GM21390 (cell line): ENCODE data around the gene LELP1.
"Not testable (repeated sequence)": the region's sequence is repeated elsewhere in the genome, so short reads cannot be mapped to it uniquely, and the experiment has no call there.

Experiments used
- ATAC-seq: cut with Tn5 transposase; IDR thresholded peaks from one replicate; pipeline ENCODE4 v1.9.1; 2021; ENCODE audit not compliant: unreplicated experiment

LELP1 gene

GRCh38 chr1:153203130-153203529, at the start of gene LELP1:
LELP1 (plus strand) TSS chr1:153203430; CDS start chr1:153204708, 1,278 bp downstream.
- no peak for ATAC-seq

DNA sequence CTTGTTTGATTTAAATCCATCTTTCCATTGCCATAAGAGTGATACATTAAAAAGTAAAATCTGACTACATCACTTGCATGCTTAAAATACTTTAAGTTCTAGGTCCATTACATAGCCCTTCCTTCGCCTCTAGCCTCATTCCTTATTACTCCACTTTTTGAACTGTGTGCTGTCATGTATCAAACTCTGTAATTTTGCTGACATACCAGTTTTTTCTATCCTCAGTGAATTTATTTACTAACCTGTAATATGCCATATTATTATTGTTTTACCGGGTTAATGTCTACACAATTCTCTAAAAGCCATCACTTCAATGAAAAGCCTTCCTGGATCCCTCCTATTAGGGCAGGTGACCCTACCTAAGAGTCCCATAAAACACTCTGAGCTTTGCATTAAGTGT, 47.7 kb upstream of the LELP1 start:
- no peak for ATAC-seq

- ATAC-seq = no peak
Measured at GRCh38 chr1:153168686-153169085, 34.5 kb upstream of the LELP1 start.

GRCh38 chr1:153174624-153175023, 28.6 kb upstream of the LELP1 start:
- no peak for ATAC-seq

DNA sequence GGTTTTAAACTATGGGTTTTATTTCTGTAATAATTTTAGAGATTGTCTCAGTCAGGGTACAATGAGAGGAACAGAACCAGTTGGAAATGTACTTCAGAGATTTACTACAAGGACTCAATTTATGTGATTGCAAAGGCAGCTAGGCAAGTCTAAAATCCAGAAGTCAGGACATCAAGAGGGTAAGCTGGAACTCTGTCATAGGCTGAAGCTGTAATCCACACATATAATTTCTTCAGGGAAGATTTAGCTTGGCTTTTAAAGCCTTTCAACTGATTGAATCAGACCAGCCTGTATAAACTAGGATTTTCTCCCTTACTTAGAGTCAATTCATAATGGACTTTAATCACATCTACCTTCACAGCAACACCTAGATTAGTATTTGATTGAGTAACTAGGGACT, 24.3 kb upstream of the LELP1 start:
- no peak for ATAC-seq

GRCh38 chr1:153180556-153180955, 22.7 kb upstream of the LELP1 start:
- no peak for ATAC-seq

GRCh38 chr1:153188301-153188700, 14.9 kb upstream of the LELP1 start:
- not testable (repeated sequence) for ATAC-seq

DNA sequence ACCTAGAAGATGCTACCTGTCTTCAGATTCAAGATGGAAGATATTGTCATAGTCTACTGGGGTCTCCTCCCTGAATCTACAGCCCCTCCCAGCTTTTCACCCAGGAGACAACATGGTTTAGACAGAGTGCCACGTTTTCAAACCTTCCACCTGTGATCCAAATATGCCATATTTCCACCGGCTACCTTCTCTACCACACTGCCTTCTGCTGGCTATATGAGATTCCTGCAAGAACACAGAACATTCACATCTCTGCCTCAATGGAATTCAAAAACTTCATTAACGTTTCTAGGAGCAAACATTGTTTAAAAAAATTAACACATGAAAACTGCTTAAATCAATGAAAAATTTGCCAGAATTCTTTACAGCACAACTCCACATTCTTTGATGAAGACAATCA, 12.9 kb upstream of the LELP1 start:
- ATAC-seq = no peak

- ATAC-seq = no peak
Measured at GRCh38 chr1:153192697-153193096, 10.5 kb upstream of the LELP1 start.

- ATAC-seq = no peak
Measured at GRCh38 chr1:153194331-153195050, 8.7 kb upstream of the LELP1 start.

DNA sequence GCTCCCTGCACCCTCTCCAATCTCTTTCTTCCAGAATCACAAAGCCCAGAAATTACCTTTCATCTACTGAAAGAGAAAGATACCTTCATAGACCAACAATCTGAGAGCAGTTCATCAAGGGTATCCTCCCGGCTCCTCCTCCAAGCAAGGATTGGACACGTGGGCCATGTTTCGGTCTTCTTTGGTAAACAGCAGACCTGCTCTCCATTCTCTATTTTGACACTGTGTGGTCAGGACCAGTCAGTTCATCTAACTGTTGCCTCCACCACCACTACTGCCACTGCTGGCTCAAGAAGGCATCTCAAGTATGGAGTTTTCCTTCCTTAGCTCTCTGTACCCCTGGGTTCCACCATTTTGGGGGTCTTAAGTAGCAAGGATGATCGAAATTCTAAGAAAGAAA, 8.0 kb upstream of the LELP1 start:
- no peak for ATAC-seq

GRCh38 chr1:153202006-153202405, 1.2 kb upstream of the LELP1 start:
- no peak for ATAC-seq

- no peak for ATAC-seq
Measured at GRCh38 chr1:153206631-153207030, 3.4 kb downstream of the LELP1 start.

GRCh38 chr1:153210206-153210605, 7.0 kb downstream of the LELP1 start:
- no peak for ATAC-seq

DNA sequence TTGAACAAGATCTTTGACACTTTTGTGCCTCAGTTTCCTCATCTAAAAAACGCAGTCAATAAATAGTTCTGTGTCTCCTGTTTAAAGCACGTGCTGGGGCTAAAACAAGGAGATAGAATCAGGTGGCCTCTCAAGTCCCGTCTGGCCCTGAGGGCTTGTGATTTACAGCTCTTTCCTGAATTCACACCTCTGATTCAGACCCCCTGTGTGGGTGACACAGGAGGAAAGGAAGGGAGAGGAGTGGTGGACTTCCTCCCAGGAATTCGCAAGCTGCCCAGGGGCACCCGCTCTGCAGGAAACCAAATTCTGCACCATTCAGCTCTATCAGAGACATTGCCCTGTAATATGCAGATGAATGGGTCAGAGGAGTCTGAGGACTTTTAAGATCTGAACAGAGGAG, 9.0 kb downstream of the LELP1 start:
- ATAC-seq = no peak

DNA sequence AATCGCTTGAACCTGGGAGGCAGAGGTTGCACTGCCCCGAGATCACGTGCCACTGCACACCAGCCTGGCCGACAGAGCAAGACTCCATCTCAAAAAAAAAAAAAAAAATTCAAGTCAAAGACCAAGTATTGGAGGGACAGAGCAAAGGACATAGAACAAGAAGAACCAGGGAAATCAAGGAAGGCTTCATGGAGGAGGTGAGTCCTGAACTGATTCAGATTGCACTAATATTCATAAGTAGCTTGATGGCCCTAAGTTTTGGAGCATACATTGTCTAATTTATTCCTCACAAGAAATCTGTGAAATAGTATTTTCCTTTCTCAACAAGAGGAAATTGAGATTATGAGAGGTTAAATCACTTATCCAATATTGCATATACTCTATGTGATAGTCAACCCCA, 10.3 kb downstream of the LELP1 start:
- no peak for ATAC-seq

- no peak for ATAC-seq
Measured at GRCh38 chr1:153217212-153217611, 14.0 kb downstream of the LELP1 start, which contains the start of gene PRR9. PRR9 (plus strand) TSS chr1:153217584; CDS start chr1:153218145, 561 bp downstream.

- no peak for ATAC-seq
Measured at GRCh38 chr1:153217744-153218416, 14.7 kb downstream of the LELP1 start.

GRCh38 chr1:153220606-153221303, 17.5 kb downstream of the LELP1 start:
- ATAC-seq = no peak

GRCh38 chr1:153223040-153223891, 20.0 kb downstream of the LELP1 start:
- ATAC-seq = peak; percentile 82

GRCh38 chr1:153227810-153228209, 24.6 kb downstream of the LELP1 start:
- no peak for ATAC-seq
